HCT116 (cell line): ENCODE measurements around the gene DBX2.

Experiments
- CTCF ChIP-seq, 3 experiments: fragments of 200-600 bp in 1 of 3; sonication (generic) in 1 of 3; IDR thresholded peaks in 2 of 3; conservative IDR thresholded peaks in 1 of 3; 2 replicates each; pipeline ENCODE4 v1.5.1; 2012 to 2017; ENCODE audit warnings: low read depth in 2 of 3, low read length in 2 of 3, antibody characterized with exemption in 1 of 3, borderline replicate concordance in 1 of 3, control low read depth in 1 of 3, mild to moderate bottlenecking in 1 of 3, mixed read lengths in 1 of 3, mixed run types in 1 of 3, moderate library complexity in 1 of 3; ENCODE audit not compliant: insufficient read depth in 1 of 3
- EZH2 ChIP-seq: fragments of 200-600 bp; sonication (generic); IDR thresholded peaks from 2 replicates; pipeline ENCODE4 v1.6.1; 2017; ENCODE audit warnings: antibody characterized with exemption, mixed run types
- EZH2phosphoT487 ChIP-seq: fragments of 200-600 bp; IDR thresholded peaks from 2 replicates; pipeline ENCODE4 v1.6.1; 2018; ENCODE audit warnings: antibody characterized with exemption, borderline replicate concordance
- POLR2A ChIP-seq: IDR thresholded peaks from 2 replicates; pipeline ENCODE4 v1.7.0; 2011; ENCODE audit warnings: borderline replicate concordance; ENCODE audit not compliant: insufficient read depth, insufficient read length; ENCODE audit errors: extremely low read depth
- POLR2AphosphoS5 ChIP-seq: IDR thresholded peaks from 2 replicates; pipeline ENCODE4 v1.6.1; 2011; ENCODE audit warnings: mild to moderate bottlenecking, low read depth, low read length, moderate library complexity
- SIN3A ChIP-seq: IDR thresholded peaks from 2 replicates; pipeline ENCODE4 v1.6.1; 2012; ENCODE audit warnings: low read depth
- ZNF274 ChIP-seq: fragments of 200-500 bp; sonication (Bioruptor generic); IDR thresholded peaks from 2 replicates; pipeline ENCODE4 v1.6.1; 2014; ENCODE audit warnings: mild to moderate bottlenecking, low read depth, low read length, inconsistent platforms
- TF ChIP-seq, protein P1 (sequence below): IDR thresholded peaks from 2 replicates; pipeline ENCODE4 v1.6.1; 2012; ENCODE audit warnings: low read depth

- TF ChIP-seq EZH2phosphoT487 (no peak), CTCF (IDR thresholded peaks at IDR 0.05 in 2 of 3, conservative IDR thresholded peaks at IDR 0.05 in 1 of 3; ENCODE audit: borderline replicate concordance in 1 of 3, insufficient read depth in 1 of 3, low read depth in 2 of 3, low read length in 2 of 3) (no peak), SIN3A (no peak), EZH2 (no peak), POLR2AphosphoS5 (no peak), POLR2A (no peak), ZNF274 (no peak)
- TF ChIP-seq, protein P1, sequence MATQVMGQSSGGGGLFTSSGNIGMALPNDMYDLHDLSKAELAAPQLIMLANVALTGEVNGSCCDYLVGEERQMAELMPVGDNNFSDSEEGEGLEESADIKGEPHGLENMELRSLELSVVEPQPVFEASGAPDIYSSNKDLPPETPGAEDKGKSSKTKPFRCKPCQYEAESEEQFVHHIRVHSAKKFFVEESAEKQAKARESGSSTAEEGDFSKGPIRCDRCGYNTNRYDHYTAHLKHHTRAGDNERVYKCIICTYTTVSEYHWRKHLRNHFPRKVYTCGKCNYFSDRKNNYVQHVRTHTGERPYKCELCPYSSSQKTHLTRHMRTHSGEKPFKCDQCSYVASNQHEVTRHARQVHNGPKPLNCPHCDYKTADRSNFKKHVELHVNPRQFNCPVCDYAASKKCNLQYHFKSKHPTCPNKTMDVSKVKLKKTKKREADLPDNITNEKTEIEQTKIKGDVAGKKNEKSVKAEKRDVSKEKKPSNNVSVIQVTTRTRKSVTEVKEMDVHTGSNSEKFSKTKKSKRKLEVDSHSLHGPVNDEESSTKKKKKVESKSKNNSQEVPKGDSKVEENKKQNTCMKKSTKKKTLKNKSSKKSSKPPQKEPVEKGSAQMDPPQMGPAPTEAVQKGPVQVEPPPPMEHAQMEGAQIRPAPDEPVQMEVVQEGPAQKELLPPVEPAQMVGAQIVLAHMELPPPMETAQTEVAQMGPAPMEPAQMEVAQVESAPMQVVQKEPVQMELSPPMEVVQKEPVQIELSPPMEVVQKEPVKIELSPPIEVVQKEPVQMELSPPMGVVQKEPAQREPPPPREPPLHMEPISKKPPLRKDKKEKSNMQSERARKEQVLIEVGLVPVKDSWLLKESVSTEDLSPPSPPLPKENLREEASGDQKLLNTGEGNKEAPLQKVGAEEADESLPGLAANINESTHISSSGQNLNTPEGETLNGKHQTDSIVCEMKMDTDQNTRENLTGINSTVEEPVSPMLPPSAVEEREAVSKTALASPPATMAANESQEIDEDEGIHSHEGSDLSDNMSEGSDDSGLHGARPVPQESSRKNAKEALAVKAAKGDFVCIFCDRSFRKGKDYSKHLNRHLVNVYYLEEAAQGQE: no peak
Observed at GRCh38 chr12:45093051-45093450, 42.2 kb upstream of the DBX2 start.
